Thyroid gland (tissue), 4 donors: ENCODE results near the gene PDGFRB.

ENCODE experiments used
- POLR2A ChIP-seq, 2 donors: fragments of 450-650 bp; IDR thresholded peaks; one replicate each; pipeline ENCODE4 v1.6.1; 2017; ENCODE audit warnings: antibody characterized with exemption in 2 of 2, mild to moderate bottlenecking in 2 of 2, moderate library complexity in 1 of 2
- TF ChIP-seq, protein P1 (sequence below), 6 experiments: fragments of 200-600 bp in 3 of 6; fragments of 450-650 bp in 3 of 6; sonication (generic) in 3 of 6; IDR thresholded peaks; one replicate each; pipeline ENCODE4 v1.5.1; 2016 to 2019; ENCODE audit warnings: antibody characterized with exemption in 6 of 6, mild to moderate bottlenecking in 2 of 6, inconsistent platforms in 1 of 6, moderate library complexity in 1 of 6

DNA sequence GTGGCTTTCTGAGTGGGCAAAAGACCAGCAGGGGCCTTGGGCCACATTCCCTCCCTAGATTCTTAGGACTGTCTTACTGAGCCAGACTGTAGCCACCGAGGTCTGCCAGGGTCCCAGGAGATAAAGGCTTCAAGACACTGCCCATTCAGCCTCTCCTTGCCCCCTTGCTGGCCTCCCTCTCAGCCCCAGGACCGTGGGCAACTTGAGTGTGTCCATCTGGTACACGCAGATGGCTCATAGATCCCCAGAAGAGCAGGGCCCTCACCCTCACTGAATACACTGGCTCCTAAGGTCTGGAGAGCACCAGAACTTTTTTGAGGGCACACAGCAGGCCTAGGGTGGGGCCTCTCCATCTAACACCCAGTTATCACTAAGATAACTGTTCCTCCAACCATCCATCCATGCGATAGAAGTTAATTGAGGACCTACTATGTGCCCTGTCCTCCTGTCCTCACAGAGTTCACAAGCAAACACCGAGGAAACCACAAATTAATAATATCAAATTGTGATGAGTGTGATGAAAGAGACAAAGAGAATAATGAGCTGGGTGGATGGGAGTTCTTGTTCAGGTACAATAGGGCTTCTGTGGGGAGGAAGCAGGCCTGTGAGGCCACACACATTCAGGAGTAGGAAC is 4.9 kb upstream of the PDGFRB start:
- TF ChIP-seq, protein P1, sequence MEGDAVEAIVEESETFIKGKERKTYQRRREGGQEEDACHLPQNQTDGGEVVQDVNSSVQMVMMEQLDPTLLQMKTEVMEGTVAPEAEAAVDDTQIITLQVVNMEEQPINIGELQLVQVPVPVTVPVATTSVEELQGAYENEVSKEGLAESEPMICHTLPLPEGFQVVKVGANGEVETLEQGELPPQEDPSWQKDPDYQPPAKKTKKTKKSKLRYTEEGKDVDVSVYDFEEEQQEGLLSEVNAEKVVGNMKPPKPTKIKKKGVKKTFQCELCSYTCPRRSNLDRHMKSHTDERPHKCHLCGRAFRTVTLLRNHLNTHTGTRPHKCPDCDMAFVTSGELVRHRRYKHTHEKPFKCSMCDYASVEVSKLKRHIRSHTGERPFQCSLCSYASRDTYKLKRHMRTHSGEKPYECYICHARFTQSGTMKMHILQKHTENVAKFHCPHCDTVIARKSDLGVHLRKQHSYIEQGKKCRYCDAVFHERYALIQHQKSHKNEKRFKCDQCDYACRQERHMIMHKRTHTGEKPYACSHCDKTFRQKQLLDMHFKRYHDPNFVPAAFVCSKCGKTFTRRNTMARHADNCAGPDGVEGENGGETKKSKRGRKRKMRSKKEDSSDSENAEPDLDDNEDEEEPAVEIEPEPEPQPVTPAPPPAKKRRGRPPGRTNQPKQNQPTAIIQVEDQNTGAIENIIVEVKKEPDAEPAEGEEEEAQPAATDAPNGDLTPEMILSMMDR (IDR thresholded peaks at IDR 0.05): no peak
- no peak for TF ChIP-seq POLR2A (IDR thresholded peaks at IDR 0.05)
